Kidney (tissue), 14 donors: Measurements from ENCODE around the gene NACA2. TPM values are rescaled to one million over a fixed set of nuclear protein-coding genes. Genes with fewer than 3 reads are reported as not detected.
"Not testable (repeated sequence)": the region's sequence is repeated elsewhere in the genome, so short reads cannot be mapped to it uniquely, and the experiment has no call there.

Source experiments
- DNase-seq, 5 donors: peaks; one replicate each; pipeline ENCODE4 v3.0.0-alpha.2; 2013 to 2020
- FAIRE-seq: peaks from 2 replicates; lab custom pipeline; 2012; peaks lifted over from hg19 to GRCh38; lab: Jason Lieb, UNC
- H3K27ac ChIP-seq, 2 donors: one replicate each; pipeline ENCODE4 v1.7.0; 2013; ENCODE audit warnings: low read depth in 2 of 2, low read length in 2 of 2, inconsistent platforms in 1 of 2
- H3K27me3 ChIP-seq: one replicate; pipeline ENCODE4 v1.7.1; 2013; ENCODE audit warnings: low read length, inconsistent platforms; ENCODE audit not compliant: control insufficient read depth, insufficient read depth
- H3K36me3 ChIP-seq, 3 donors: one replicate each; pipeline versions ENCODE4 v1.7.0 to v1.7.1; 2013; ENCODE audit warnings: low read length in 3 of 3, control low read depth in 1 of 3, inconsistent platforms in 1 of 3; ENCODE audit not compliant: insufficient read depth in 3 of 3, control insufficient read depth in 2 of 3
- H3K4me1 ChIP-seq, 3 donors: one replicate each; pipeline versions ENCODE4 v1.7.0 to v1.7.1; 2013; ENCODE audit warnings: low read length in 3 of 3, inconsistent platforms in 1 of 3, low read depth in 1 of 3; ENCODE audit not compliant: control insufficient read depth in 2 of 3, insufficient read depth in 2 of 3
- H3K4me3 ChIP-seq, 3 donors: one replicate each; pipeline versions ENCODE4 v1.7.0 to v1.8.1; 2013; ENCODE audit warnings: low read length in 3 of 3, control low read depth in 1 of 3, inconsistent platforms in 1 of 3
- H3K9ac ChIP-seq, 3 donors: one replicate each; pipeline versions ENCODE4 v1.7.0 to v1.7.1; 2013; ENCODE audit warnings: low read length in 3 of 3, control low read depth in 1 of 3, inconsistent platforms in 1 of 3
- H3K9me3 ChIP-seq, 3 donors: one replicate each; pipeline versions ENCODE4 v1.7.0 to v1.7.1; 2013; ENCODE audit warnings: low read length in 3 of 3, control low read depth in 1 of 3, inconsistent platforms in 1 of 3; ENCODE audit not compliant: control insufficient read depth in 2 of 3, insufficient read depth in 1 of 3
- CTCF ChIP-seq: IDR thresholded peaks from 3 replicates; pipeline ENCODE4 v1.5.1; 2012; ENCODE audit warnings: mild to moderate bottlenecking, moderate library complexity, borderline replicate concordance; ENCODE audit not compliant: insufficient read depth; ENCODE audit errors: extremely low read depth
- intact Hi-C: fragments of 100-400 bp; cut with DNase I; formaldehyde crosslinking; loops from one replicate; pipeline ENCODE4 v1.11.1; 2022
- polyA plus RNA-seq: library from polyadenylated mRNA; stranded (reverse); fragments of 350-450 nt; fragmentation: Illumina TruSeq; extraction: RNeasy Lipid Tissue Mini Kit (QIAGEN cat#74804); gene quantifications from one replicate; pipeline ENCODE4 v1.2.3, GENCODE V29; 2014; ENCODE audit warnings: low read depth, low replicate concordance; ENCODE audit not compliant: insufficient read depth
- total RNA-seq: library from RNA; stranded (reverse); fragmentation: NEBNext Ultra II Directional; extraction: Animal tissue kit (Norgen Biotek cat#: 25700); gene quantifications from one replicate; pipeline ENCODE4 v1.2.1, GENCODE V29; 2021
- donor health status: control.
- donor health status: control.
- donor health status: control.
- donor health status: control.
- donor health status: control.
- donor health status: DM: yes; HTN: yes; CAD: no.
- donor health status: Normal renal cell carcinoma (clear cell type).

Gene NACA2
- total and polyA plus RNA-seq, 2 donors from 2014 or later, result not detected

GRCh38 chr17:61632826-61633225, 41.8 kb upstream of the NACA2 start:
- Histone ChIP-seq H3K9me3 (no peaks in the 10 kb centered on the region), H3K4me1 (no peaks in the 10 kb centered on the region), H3K4me3 (no peak overlapping the region), H3K9ac (no peak overlapping the region), H3K36me3 (no peaks in the 10 kb centered on the region), H3K27ac (no peak overlapping the region), H3K27me3 (no peaks in the 10 kb centered on the region)
- intact Hi-C loops, result no loop called here
- no peak for FAIRE-seq
- no peak for TF ChIP-seq CTCF
- no peak for DNase-seq

DNA sequence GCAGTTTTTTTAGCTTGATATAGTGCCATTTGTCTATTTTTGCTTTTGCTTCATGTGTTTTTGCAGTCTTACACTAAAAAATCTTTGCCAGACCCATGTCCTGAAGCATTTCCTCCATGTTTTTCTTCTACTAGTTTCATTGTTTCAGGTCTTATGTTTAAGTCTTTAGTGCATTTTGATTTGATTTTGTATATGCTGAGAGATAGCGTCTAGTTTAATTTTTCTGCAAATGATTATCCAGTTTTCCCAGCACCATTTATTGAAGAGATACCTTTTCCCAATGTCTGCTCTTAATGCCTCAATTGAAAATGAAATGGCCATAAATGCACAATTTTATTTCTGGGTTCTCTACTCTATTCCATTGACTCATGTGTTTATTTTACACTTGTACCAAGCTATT, 40.8 kb upstream of the NACA2 start:
- Histone ChIP-seq H3K9ac (no peak overlapping the region), H3K36me3 (no peaks in the 10 kb centered on the region), H3K9me3 (no peaks in the 10 kb centered on the region), H3K27me3 (no peaks in the 10 kb centered on the region), H3K4me3 (no peak overlapping the region), H3K4me1 (no peaks in the 10 kb centered on the region), H3K27ac (no peak overlapping the region)
- no peak for DNase-seq
- intact Hi-C loops, result no loop called here
- no peak for FAIRE-seq
- TF ChIP-seq CTCF, result no peak

DNA sequence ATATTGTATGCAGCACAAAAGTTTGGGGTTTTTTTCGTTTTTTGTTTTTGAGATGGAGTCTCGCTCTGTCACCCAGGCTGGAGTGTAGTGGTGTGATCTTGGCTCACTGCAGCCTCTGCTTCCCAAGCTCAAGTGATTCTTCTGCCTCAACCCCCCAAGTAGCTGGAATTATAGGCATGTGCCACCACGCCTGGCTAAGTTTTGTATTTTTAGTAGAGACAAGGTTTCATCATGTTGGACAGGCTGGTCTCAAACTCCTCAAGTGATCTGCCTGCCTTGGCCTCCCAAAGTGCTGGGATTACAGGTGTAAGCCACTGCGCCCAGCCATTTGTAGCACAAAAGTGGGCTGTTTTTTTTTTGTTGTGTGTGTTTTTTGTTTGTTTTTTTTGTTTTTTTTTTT, 37.1 kb upstream of the NACA2 start:
- H3K4me1 ChIP-seq, H3K4me3 ChIP-seq, H3K36me3 ChIP-seq, FAIRE-seq, H3K9ac ChIP-seq, H3K27ac ChIP-seq, H3K27me3 ChIP-seq, DNase-seq, H3K9me3 ChIP-seq, intact Hi-C loops: not testable (repeated sequence)

DNA sequence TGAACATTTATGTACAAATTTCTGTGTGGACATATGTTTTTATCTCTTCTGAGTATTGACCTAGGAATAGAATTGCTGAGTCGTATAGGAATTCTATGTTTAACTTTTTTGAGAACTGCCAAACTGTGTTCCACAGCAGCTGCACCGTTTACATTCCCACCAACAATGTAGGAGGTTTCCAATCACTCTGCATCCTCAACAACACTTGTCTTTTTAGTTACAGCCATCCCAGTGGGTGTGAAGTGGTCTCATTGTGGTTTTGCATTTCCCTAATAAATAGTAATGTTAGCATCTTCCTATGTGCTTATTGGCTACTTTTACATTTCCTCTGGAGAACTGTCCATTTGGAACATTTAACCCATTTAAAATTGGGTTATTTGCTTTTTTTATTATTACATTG, 36.6 kb upstream of the NACA2 start:
- Histone ChIP-seq H3K27me3 (no peaks in the 10 kb centered on the region), H3K9me3 (no peaks in the 10 kb centered on the region), H3K4me1 (no peaks in the 10 kb centered on the region), H3K27ac (no peak overlapping the region), H3K4me3 (no peak overlapping the region), H3K36me3 (no peaks in the 10 kb centered on the region), H3K9ac (no peak overlapping the region)
- no peak for FAIRE-seq
- intact Hi-C loops, result no loop called here
- no peak for TF ChIP-seq CTCF
- no peak for DNase-seq
